ENCODE results near the gene ARL3. TPM values are rescaled to one million over a fixed set of nuclear protein-coding genes. Genes with fewer than 3 reads are reported as not detected.

Gene ARL3
- total RNA-seq, 4 donors from 2014 or later: 2.2 to 3.4 (median 2.8) TPM

- no peaks in the 10 kb centered on the region for H3K27me3 ChIP-seq
- H3K36me3 ChIP-seq: peaks cover 0 to 2% (median 0%) of the 10 kb centered on the region in 4 donors
- H3K4me3 ChIP-seq: peak overlapping the region in 1 of 4 donors; percentile 94
- TF ChIP-seq POLR2A (IDR thresholded peaks at IDR 0.05) (no peak), CTCF (IDR thresholded peaks at IDR 0.05) (no peak), POLR2AphosphoS5 (IDR thresholded peaks at IDR 0.05) (no peak), EP300 (IDR thresholded peaks at IDR 0.05; ENCODE audit: low read depth) (no peak)
- intact Hi-C loops (cut with DNase I; ENCODE audit: low total_unique reads): no loop called here
- in situ Hi-C loops (cut with MboI; ENCODE audit: low pct_ligation_motif_present in 1 of 4, low pct_unique_long_range_greater_than_20kb in 1 of 4, low sequenced_read_pairs in 3 of 4): no loop called here
- H3K9me3 ChIP-seq: no peaks in the 10 kb centered on the region
- peak overlapping the region; percentile 96 to 100 (median 100) for H3K27ac ChIP-seq
- 37% methylated on average over 12 of the region's 12 CpGs; no CpG with 5 or more reads in 1 of the 2 donors for WGBS, 2 donors (ENCODE audit: low coverage in 1 of 2)
- no peak for DNase-seq
- peaks cover 51 to 71% (median 60%) of the 10 kb centered on the region in 4 donors for H3K4me1 ChIP-seq
These were observed 65.8 kb downstream of the ARL3 start for GRCh38 chr10:102648269-102648888.

DNA sequence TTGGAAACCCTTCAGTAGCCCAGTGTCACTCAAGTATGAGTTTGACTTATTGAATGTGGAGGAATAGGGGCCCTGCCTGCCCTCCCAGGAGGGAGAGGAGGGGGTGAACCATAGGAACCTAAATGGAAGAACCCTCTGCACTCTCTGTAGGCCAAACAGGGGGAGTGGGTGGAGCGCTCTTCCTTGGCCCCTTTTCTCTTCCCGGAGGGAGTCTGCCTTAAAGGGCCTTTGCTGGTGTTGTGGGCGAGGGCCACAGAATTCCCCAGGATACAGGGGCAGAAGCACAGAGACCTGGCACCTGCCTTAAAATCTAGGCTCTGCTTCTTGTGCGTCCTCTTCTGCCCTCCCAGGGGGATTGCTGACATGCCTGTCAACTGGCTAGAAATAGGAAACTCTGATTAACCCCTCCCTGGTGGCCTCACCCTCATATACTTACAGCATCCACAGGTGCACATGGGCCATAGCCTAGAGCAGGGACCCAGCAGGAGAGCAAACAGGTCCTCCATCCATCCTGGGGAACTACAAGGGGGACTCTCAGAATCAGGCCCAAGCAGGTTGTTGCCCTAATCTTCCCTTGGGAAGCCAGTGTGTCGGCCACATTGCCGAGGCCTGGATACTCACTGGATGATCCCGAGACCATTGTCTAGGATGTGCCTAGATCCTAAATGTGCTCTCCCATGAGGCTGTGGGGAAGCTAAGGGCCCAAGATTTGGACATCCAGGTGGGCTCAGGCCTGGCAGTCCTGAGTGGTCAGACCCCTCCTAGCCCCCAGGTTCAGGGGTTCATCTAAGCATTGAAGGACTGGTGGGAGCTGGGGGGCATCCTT, 66.5 kb downstream of the ARL3 start:
- TF ChIP-seq EP300 (IDR thresholded peaks at IDR 0.05; ENCODE audit: low read depth): no peak
- no peak for TF ChIP-seq POLR2AphosphoS5 (IDR thresholded peaks at IDR 0.05)
- TF ChIP-seq CTCF (IDR thresholded peaks at IDR 0.05): no peak
- TF ChIP-seq POLR2A (IDR thresholded peaks at IDR 0.05): no peak
- peak overlapping the region; percentile 96 to 100 (median 100) for H3K27ac ChIP-seq
- no peaks in the 10 kb centered on the region for H3K9me3 ChIP-seq
- 69% methylated on average over 7 of the region's 7 CpGs; no CpG with 5 or more reads in 1 of the 2 donors for WGBS, 2 donors (ENCODE audit: low coverage in 1 of 2)
- H3K4me3 ChIP-seq: peak overlapping the region in 3 of 4 donors; percentile 89 to 99 (median 94)
- DNase-seq: no peak
- intact Hi-C loops (cut with DNase I; ENCODE audit: low total_unique reads): no loop called here
- H3K27me3 ChIP-seq: no peaks in the 10 kb centered on the region
- peaks cover 51 to 66% (median 60%) of the 10 kb centered on the region in 4 donors for H3K4me1 ChIP-seq
- no peaks in the 10 kb centered on the region for H3K36me3 ChIP-seq
- in situ Hi-C loops (cut with MboI; ENCODE audit: low pct_ligation_motif_present in 1 of 4, low pct_unique_long_range_greater_than_20kb in 1 of 4, low sequenced_read_pairs in 3 of 4): no loop called here

GRCh38 chr10:102646610-102647442, 67.4 kb downstream of the ARL3 start:
- no peaks in the 10 kb centered on the region for H3K36me3 ChIP-seq

More at GRCh38 chr10:102646610-102647442, 67.4 kb downstream of the ARL3 start:
- no peaks in the 10 kb centered on the region for H3K27me3 ChIP-seq
- H3K9me3 ChIP-seq: no peaks in the 10 kb centered on the region
- peaks cover 46 to 60% (median 59%) of the 10 kb centered on the region in 4 donors for H3K4me1 ChIP-seq
- WGBS, 2 donors (ENCODE audit: low coverage in 1 of 2): 4 to 15% methylated on average over 7 to 18 of the region's 18 CpGs
- H3K27ac ChIP-seq: peak overlapping the region; percentile 96 to 100 (median 100)
- DNase-seq: peak; percentile 46
- intact Hi-C loops (cut with DNase I; ENCODE audit: low total_unique reads) (no loop called here), in situ Hi-C loops (cut with MboI; ENCODE audit: low pct_ligation_motif_present in 1 of 4, low pct_unique_long_range_greater_than_20kb in 1 of 4, low sequenced_read_pairs in 3 of 4) (no loop called here)
- H3K4me3 ChIP-seq: peak overlapping the region; percentile 63 to 99 (median 92)
- TF ChIP-seq EP300 (IDR thresholded peaks at IDR 0.05; ENCODE audit: low read depth): no peak
- no peak for TF ChIP-seq POLR2A (IDR thresholded peaks at IDR 0.05)
- TF ChIP-seq CTCF (IDR thresholded peaks at IDR 0.05): no peak
- no peak for TF ChIP-seq POLR2AphosphoS5 (IDR thresholded peaks at IDR 0.05)
